Activated naive CD4-positive, alpha-beta T cell treated with anti-CD3 and anti-CD28 coated beads, Interleukin-2, amount 10 ng/mL, durations not matched to agents 7 days and 5 days (primary cell): ENCODE results near the gene CYS1.
"Not testable (repeated sequence)": the region's sequence is repeated elsewhere in the genome, so short reads cannot be mapped to it uniquely, and the experiment has no call there.

Source experiments
- CTCF ChIA-PET: fragments of 350-600 bp; sonication (Branson Sonifier 250); formaldehyde crosslinking; loops from one replicate; lab custom pipeline; 2021; ENCODE audit warnings: antibody characterized with exemption; lab: Charles Lee
- DNase-seq: peaks from one replicate; pipeline ENCODE4 v3.0.0-alpha.2; 2020
- H3K27ac Mint-ChIP-seq: one replicate; pipeline ENCODE4 v1.8.0; 2021; ENCODE audit warnings: mild to moderate bottlenecking, moderate library complexity, mixed read lengths
- H3K27me3 Mint-ChIP-seq: one replicate; pipeline ENCODE4 v1.8.0; 2021; ENCODE audit warnings: mild to moderate bottlenecking, mixed read lengths
- H3K36me3 Mint-ChIP-seq: one replicate; pipeline ENCODE4 v1.8.0; 2021; ENCODE audit warnings: mixed read lengths
- H3K4me1 Mint-ChIP-seq: one replicate; pipeline ENCODE4 v1.8.0; 2021; ENCODE audit warnings: mixed read lengths
- H3K4me3 Mint-ChIP-seq: one replicate; pipeline ENCODE4 v1.8.0; 2021; ENCODE audit warnings: mild to moderate bottlenecking, moderate library complexity, mixed read lengths
- H3K9me3 Mint-ChIP-seq: one replicate; pipeline ENCODE4 v1.8.0; 2021; ENCODE audit warnings: mixed read lengths

Gene CYS1

DNA sequence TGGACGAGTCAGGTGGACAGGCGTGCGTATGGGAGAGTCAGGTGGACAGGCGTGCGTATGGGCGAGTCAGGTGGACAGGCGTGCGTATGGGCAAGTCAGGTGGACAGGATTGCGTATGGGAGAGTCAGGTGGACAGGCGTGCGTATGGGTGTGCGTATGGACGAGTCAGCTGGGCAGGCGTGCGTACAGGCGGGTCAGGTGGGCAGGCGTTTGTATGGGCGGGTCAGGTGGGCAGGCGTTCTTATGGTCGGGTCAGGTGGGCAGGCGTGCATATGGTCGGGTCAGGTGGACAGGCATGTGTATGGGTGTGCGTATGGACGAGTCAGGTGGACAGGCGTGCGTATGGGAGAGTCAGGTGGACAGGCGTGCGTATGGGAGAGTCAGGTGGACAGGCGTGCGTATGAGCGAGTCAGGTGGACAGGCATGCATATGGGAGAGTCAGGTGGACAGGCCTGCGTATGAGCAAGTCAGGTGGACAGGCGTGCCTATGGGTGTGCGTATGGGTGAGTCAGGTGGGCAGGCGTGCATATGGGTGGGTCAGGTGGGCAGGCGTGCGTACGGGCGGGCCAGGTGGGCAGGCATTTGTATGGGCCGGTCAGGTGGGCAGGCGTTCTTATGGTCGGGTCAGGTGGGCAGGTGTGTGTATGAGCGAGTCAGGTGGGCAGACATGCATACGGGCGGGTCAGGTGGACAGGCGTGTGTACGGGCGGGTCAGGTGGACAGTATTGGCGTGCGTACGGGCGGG, 69.2 kb downstream of the CYS1 start:
- peaks cover 36% of the 10 kb centered on the region for H3K27me3 Mint-ChIP-seq
- H3K9me3 Mint-ChIP-seq, H3K4me3 Mint-ChIP-seq, H3K4me1 Mint-ChIP-seq, H3K27ac Mint-ChIP-seq, H3K36me3 Mint-ChIP-seq, CTCF ChIA-PET, DNase-seq: not testable (repeated sequence)

DNA sequence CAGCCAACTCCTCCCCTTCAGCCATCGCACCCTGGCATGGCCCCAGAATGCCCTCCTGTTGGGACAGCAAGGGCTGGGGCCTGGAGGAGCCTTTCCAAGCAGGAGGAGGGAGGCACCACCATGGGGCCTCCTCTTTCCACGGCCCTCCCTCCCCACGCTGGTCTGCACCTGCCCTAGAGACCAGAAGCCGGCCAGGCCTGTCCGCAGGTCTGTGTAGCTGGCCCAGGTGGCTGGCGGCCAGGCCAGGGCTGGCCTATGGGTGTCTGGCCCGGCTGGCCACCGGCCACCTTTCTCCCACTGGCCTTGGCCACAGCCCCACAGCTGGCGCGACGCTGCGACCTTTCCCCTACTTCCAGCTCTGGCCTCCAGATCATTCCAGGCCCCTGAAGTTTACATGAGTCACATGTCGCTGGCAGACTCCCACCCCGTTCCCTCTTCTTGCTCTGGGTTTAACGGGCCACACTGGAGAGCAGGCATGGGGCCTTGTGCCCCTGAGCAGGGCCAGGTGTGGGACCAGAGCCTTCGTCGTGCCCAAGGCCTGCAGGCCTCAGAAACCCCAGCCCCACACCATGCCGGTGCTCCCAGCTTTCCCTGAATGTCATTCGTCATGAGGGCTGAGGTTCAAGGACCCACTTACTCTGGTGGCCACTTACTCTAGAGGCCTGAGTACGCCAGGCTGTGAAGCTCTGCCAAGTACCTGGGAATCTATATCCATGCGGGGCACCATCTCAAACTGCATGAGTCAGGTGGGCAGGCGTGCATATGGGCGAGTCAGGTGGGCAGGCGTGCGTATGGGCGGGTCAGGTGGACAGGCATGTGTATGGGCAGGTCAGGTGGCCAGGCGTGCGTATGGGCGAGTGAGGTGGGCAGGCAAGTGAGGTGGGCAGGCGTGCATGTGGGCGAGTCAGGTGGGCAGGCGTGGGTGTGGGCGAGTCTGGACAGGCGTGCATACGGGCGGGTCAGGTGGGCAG, 70.1 kb downstream of the CYS1 start:
- DNase-seq = no peak
- H3K36me3 Mint-ChIP-seq = no peaks in the 10 kb centered on the region
- peaks cover 45% of the 10 kb centered on the region for H3K27me3 Mint-ChIP-seq
- no peak overlapping the region for H3K4me3 Mint-ChIP-seq
- H3K9me3 Mint-ChIP-seq = no peaks in the 10 kb centered on the region
- H3K4me1 Mint-ChIP-seq = no peaks in the 10 kb centered on the region
- H3K27ac Mint-ChIP-seq = no peak overlapping the region
- CTCF ChIA-PET = no interaction called here

DNA sequence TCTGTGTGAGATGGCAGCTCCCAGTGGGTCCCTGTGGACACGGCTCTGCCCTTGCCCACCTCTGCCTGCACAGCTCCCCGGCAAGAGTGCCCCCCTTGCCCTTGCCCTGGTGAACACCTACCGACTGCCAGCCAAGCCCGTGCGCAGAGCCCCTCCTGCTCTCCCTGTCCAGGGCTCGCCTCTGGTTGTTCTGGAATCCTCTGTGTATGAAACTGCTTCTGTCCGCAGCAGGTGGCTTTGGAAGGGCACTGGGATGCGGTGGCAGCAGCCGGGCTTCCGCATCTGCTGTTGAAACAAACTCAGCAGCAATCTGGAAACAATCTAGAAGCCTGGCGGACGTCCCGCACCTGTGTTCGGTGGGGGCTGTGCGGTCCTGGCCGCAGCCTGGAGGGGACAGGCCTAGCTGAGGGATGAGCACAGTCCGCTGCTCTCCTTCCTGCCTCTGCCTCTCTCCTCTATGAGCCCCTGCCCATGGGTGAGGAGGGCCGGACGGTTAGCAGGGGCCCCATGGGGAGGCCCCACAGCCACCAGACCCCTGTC, 70.9 kb downstream of the CYS1 start:
- Mint-ChIP-seq H3K4me3 (no peak overlapping the region), H3K36me3 (no peaks in the 10 kb centered on the region), H3K27ac (no peak overlapping the region), H3K4me1 (no peaks in the 10 kb centered on the region), H3K9me3 (no peaks in the 10 kb centered on the region), H3K27me3 (peaks cover 52% of the 10 kb centered on the region)
- DNase-seq = no peak
- CTCF ChIA-PET = interaction anchor here (1.0 kb wide), 1 partner anchor 25 kb away, joined by 3 read pairs; no protein-coding TSS in a partner anchor

DNA sequence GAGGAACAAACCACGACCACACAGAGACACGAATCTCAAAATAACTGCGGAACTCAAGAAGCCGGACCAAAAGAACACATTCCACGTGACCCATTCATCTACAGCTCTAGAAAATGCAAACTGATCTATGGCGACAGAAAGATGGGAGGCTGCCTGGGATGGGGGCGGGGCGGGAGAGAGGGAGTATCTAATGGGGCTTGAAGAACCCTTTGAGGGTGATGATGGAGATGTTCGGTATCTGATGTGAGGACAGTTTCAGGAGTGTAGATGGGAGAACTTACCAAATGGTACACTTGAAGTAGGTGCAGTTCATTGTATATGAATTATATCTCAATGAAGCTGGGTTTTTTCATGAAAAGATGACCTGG, 71.4 kb downstream of the CYS1 start:
- H3K27me3 Mint-ChIP-seq = peaks cover 54% of the 10 kb centered on the region
- H3K4me1 Mint-ChIP-seq = no peaks in the 10 kb centered on the region
- H3K36me3 Mint-ChIP-seq = no peaks in the 10 kb centered on the region
- no peak for DNase-seq
- no peak overlapping the region for H3K4me3 Mint-ChIP-seq
- H3K9me3 Mint-ChIP-seq = no peaks in the 10 kb centered on the region
- no peak overlapping the region for H3K27ac Mint-ChIP-seq
- CTCF ChIA-PET = interaction anchor here (1.0 kb wide), 1 partner anchor 24 kb away, joined by 3 read pairs; no protein-coding TSS in a partner anchor

DNA sequence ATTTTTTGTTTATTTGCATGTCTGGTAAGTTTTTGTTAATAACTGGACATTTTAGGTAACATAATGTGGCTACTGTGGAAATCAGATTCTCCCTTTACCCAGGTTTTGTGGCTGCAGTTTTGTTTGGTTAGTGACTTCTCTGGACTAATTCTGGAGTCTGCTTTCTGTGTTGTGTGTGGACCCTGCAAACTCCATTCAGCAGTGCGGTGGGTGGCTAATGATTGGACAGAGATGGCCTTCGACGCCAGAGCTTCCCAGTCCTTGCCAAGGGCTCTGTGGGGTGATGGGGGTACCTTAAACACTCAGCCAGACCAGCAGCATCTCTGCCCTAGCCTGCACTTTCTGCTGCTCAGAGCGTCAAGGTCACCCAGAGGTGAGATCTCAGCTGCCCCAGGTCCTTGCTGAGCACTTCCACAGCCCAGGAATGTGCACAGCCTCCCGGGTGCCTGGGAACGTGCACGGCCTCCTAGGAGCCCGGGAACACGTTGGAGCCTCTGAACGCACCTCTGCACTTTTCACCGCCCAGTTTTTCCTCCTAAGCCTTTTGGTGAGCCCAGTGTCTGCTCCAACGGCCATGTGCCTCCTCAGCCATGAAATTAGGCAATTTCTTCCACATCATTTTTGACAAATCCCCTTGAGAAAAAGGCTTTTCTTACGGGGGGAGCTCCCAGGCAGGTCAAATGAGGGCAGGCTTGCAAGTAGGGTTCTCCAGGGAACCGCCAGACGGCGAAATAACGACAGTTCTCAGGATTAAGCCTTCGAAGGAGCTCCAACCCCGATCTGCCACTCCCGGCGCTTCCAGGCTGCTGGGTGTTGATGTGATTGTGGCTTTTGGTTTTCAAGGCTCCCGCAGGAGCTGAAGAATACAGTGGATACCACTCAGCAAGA, 72.0 kb downstream of the CYS1 start:
- Mint-ChIP-seq H3K4me1 (no peaks in the 10 kb centered on the region), H3K9me3 (no peaks in the 10 kb centered on the region), H3K27me3 (peaks cover 56% of the 10 kb centered on the region), H3K36me3 (no peaks in the 10 kb centered on the region), H3K4me3 (no peak overlapping the region), H3K27ac (no peak overlapping the region)
- DNase-seq = no peak
- CTCF ChIA-PET = interaction anchor here (1.0 kb wide), 1 partner anchor 24 kb away, joined by 3 read pairs; no protein-coding TSS in a partner anchor

DNA sequence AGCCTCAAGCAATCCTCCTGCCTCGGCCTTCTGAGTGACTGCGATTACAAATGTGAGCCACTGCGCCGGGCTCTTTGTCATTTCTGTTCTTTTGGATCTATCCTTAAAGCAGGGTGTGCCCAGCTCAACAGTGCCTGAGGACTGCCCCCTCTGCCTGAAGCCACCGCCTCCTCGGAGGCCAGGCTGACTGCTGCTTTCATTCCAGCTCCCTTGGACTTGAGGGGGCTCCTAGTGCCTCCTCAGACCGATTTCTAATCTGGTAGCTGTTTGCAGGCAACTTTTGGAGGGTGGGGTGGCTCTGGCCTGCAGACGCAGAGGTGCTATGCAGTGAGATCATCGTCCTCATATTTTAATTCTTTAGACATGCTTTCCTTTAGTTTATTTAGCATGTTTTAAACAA, 72.8 kb downstream of the CYS1 start:
- Mint-ChIP-seq H3K36me3 (no peaks in the 10 kb centered on the region), H3K27me3 (peaks cover 61% of the 10 kb centered on the region), H3K4me1 (no peaks in the 10 kb centered on the region), H3K4me3 (no peak overlapping the region), H3K27ac (no peak overlapping the region), H3K9me3 (no peaks in the 10 kb centered on the region)
- CTCF ChIA-PET = no interaction called here
- DNase-seq = no peak
